H1 (cell line): ENCODE results near the gene CLDN7. TPM values are rescaled to one million over a fixed set of nuclear protein-coding genes. Genes with fewer than 3 reads are reported as not detected.

Experiments
- YY1 ChIP-seq: IDR thresholded peaks from 2 replicates; pipeline ENCODE4 v1.6.1; 2011; ENCODE audit warnings: low read depth, mild to moderate bottlenecking, low read length
- polyA plus RNA-seq, 7 experiments: library from polyadenylated mRNA; depleted of rRNA in 3 of 7; stranded (reverse) in 5 of 7; unstranded in 2 of 7; fragments of >200 nt in 5 of 7; fragments of 200-250 nt in 2 of 7; gene quantifications; 1 replicate in 5 of 7; 2 replicates in 1 of 7; 4 replicates in 1 of 7; pipeline versions ENCODE4 v1.2.1 to v1.2.3, GENCODE V29; 2011 to 2013; ENCODE audit warnings: missing spikeins in 2 of 7, mixed read lengths in 2 of 7
- total RNA-seq: library from RNA; stranded (reverse); fragmentation: NEBNext Ultra II Directional; extraction: Animal tissue kit (Norgen Biotek cat#: 25700); gene quantifications from 2 replicates; pipeline ENCODE4 v1.2.1, GENCODE V29; 2021

Gene CLDN7
- total and polyA plus RNA-seq, 2 of the 8 experiments (the other 6 are each of a cell fraction or from before 2014, with no cell fraction given): 118 to 119 TPM

GRCh38 chr17:7262935-7263800 is 890 bp upstream of the CLDN7 start (continued):
- TF ChIP-seq YY1: 0 out of 2 replicates have a peak, but pooled peaks have one; percentile 21
